Measurements from ENCODE around the gene HS2ST1.
"Not testable (repeated sequence)": the region's sequence is repeated elsewhere in the genome, so short reads cannot be mapped to it uniquely, and the experiment has no call there.

Gene HS2ST1

DNA sequence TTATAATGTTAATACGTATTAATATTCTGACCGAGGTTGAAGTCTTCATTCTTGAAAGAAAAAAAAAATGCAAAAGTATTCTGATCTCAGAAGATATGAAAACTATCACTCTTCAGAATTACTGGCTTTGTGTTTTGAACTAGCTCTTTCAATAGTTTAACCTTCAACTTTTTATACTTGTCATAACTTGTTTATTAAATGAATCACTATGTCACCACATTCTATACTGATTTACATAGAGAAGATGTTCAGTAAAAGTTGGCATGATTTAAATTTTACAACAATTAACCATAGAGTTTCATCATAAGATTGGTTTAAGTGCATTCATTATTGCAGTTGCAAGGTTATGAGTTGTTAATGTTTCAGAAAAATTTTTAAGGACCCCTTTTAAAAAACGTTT is 57.3 kb downstream of the HS2ST1 start:
- no peak for DNase-seq (ENCODE audit: low spot score)

DNA sequence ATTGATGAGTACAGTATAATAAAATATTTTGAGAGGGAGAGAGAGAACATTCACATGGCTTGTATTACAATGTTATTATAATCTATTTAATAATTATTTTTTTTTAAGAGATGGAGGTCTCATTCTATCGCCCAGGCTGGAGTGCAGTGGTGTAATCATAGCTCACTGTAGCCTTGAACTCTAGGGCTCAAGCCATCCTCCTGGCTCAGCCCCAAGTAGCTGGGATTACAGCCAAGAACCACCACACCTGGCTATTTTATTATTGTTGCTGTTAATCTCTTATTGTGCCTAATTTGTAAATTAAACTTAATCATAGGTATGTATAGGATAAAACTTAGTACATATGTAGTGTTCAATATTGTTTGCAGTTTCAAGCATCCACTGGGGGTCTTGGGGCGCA is 57.8 kb downstream of the HS2ST1 start:
- no peak for DNase-seq (ENCODE audit: low spot score)

- no peak for DNase-seq (ENCODE audit: low spot score)
These were observed 61.6 kb downstream of the HS2ST1 start for GRCh38 chr1:86975993-86976550.

DNA sequence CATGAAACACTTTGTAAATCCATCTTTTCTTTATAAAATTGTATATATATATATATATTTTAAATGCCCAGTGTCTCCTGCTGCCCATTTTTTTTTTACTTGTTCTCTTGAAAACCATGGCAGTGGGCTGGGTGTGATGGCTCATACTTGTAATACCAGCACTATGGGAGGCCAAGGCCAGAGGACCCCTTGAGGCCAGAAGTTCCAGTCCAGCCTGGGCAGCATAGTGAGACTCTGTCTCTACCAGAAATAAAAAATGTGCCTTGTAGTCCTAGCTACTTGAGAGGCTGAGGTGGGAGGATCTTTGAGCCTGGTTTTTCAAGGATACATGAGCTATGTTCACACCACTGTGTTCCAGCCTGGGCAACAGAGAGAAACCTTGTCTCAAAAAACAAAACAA is 62.2 kb downstream of the HS2ST1 start:
- DNase-seq (ENCODE audit: low spot score), result no peak

DNA sequence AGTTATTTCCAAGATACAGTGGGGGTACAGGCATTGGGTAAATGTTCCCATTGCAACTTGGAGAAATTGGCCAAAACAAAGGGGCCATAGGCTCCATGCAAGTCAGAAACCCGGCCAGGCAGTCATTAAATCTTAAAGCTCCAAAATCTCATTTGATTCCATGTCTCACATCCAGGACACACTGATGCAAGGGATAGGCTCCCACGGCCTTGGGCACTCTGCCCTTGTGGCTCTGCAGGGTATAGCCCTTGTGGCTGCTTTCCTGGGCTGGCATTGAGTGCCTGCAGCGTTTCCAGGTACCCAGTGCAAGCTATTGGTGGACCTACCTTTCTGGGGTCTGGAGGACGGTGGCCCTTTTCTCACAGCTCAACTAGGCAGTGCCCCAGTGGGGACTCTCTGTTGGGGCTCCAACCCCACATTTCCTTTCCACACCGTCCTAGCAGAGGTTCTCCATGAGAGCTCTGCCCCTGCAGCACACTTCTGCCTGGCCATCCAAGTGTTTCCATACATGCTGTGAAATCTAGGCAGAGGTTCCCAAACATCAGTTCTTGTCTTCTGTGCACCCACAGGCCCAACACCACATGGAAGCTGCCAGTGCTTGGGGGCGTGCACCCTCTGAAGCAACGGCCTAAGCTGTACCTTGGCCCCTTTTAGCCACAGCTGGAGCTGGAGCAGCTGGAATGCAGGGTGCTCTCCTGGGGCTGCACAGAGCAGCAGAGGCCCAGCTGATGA is 67.2 kb downstream of the HS2ST1 start:
- DNase-seq (ENCODE audit: low spot score), result no peak

GRCh38 chr1:86983677-86984076 is 69.2 kb downstream of the HS2ST1 start:
- DNase-seq (ENCODE audit: low spot score), result not testable (repeated sequence)

DNA sequence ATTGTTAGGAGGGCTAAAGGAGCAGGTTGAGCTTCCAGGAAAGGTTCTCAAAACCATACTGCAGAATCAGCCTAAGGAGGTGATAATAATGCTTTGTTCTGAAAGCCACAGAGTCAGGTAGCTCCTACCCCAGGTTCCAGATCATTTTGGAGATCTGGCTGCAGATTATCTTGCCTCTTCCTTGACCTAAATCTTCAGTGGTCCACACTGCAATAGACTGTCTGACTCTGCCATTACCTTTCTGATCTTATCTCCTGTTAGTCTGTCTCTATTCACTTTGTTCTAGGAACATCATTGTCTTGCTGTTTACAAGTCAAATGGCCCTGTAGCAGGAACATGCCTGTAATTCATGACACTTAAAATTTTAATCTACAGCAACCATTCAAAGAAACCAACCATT is 73.0 kb downstream of the HS2ST1 start:
- no peak for DNase-seq (ENCODE audit: low spot score)

DNA sequence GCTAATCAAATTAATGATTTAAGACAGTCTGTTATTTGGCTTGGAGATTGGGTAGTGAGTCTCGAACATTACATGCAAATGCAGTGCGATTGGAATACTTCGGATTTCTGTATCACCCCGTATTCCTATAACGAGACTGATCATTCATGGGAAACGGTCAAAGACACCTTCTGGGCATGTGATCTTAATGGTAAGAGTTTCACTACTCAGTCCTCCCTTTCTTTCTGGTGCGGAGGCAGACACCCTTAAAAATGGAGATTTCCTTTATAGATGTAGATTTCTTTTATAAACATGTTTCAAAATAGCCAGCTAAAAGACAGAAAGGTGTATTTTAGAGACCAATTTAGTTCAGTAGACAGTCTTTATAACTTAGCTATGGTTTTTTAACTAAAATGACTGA is 74.4 kb downstream of the HS2ST1 start:
- DNase-seq (ENCODE audit: low spot score), result no peak

- DNase-seq (ENCODE audit: low spot score), result not testable (repeated sequence)
These were observed 75.3 kb downstream of the HS2ST1 start for GRCh38 chr1:86989690-86990089.

DNA sequence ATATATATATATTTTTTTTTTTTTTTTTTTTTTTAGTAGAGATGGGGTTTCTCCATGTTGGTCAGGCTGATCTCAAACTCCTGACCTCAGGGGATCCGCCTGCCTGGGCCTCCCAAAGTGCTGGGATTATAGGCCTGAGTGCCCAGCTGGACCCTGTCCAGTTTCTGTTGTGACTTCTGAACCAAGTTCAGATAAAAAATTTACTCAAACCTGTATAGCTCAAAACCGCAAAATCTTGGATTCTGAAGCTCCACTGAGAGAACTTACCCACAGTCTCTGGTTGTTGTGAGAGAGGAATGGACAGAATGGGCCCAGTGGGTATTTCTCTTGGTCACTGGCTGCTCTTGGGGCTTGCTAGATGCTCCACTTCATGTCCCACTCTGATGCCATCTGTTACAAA is 76.4 kb downstream of the HS2ST1 start:
- no peak for DNase-seq (ENCODE audit: low spot score)

DNA sequence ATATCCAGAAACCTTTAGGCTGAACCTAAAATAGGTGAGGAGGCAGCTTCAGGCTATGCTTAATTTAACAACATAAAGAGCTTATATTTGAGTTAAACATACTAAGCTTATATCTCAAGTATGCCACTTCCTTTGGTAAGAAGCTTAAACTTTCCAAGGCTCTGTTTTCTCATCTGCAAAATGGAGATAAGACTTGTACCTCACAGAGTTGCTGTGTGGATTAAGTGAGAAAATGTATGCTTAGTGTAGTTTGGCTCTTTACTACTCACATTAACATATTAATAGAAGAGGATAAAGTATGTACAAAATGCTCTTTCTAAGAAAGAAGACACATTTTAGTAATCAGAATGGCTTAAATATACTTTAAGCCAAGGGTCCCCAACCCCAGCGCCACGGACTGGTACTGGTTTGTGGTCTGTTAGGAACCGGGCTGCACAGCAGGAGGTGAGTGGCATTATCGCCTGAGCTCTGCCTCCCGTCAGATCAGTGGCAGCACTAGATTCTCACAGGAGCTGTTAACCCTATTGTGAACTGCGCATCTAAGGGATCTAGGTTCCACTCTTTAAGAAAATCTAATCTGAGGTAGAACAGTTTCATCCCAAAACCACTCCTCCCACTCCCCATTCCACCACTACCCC is 77.2 kb downstream of the HS2ST1 start:
- DNase-seq (ENCODE audit: low spot score), result no peak

DNA sequence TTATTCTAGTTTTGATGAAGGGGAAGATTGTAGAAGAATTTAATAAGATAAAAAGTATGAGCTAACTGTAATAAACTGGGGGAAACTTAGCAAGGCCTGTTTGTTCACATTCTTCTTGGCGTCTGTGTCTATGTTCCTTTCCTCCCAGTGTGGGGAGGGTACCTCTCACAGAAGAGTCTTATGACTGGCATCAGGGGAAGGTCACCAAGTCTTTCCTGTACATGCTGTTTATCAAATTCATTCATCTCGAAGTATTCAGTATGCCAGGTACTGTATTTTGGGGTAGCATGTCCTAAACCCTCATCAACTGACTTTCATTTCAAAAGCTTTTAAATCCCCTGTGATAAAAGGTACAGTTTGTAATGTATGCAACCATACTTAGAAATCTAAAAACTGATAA is 78.4 kb downstream of the HS2ST1 start:
- no peak for DNase-seq (ENCODE audit: low spot score)

- DNase-seq (ENCODE audit: low spot score), result no peak
These were observed 79.0 kb downstream of the HS2ST1 start for GRCh38 chr1:86993269-86993985.

DNA sequence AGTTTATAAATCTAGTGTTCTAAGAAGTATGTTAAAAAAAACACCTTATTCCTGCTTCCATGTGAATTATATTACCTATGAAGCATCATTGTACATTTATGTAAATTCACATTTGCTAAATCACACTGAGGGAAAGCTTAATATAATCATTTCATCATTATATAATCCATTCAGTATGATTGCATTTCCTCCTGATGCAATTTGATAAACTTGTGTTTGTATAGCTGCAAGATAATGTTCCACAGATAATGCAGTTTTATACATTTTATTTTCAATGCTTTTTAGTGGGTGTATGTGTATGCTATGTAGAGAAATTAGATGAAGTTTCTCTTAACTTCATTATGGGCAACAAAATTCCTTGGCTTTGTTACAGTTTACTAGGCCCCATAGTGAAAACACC is 79.6 kb downstream of the HS2ST1 start:
- no peak for DNase-seq (ENCODE audit: low spot score)

DNA sequence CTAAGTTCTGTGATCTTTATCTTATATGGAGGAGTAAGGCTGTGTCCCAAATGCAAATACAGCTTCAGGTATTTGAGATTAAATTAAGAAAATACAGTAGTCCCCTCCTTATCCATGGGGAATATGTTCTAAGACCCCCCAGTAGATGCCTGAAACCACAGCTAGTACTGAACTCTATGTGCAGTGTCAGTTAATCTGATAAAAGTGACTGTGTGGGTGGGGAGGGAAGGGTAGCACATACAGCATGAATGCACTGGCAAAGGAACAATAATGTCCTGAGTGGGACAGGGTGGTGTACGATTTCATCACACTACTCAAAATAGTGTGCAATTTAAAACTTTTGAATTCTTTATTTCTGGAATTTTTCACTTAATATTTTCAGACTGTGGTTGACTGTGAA is 83.1 kb downstream of the HS2ST1 start:
- DNase-seq (ENCODE audit: low spot score), result no peak

DNA sequence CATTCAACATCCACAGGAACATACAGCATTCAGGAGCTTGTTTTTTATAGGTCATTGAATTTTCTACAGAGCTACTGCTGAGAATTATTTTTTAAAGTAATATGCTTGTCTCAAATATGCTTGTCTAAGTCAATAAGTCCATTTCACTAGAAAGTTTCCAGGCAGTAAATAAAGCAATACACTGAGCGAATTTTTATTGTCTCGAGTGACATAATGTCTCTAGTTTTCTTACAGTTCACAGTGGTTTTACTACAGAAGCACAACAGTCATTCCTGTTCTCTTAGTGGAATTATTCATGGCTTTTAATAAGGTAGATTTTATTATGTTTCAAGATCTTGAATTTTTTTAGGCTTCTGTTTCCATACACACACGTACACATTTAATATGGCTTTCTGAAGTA is 83.8 kb downstream of the HS2ST1 start:
- DNase-seq (ENCODE audit: low spot score), result no peak

DNA sequence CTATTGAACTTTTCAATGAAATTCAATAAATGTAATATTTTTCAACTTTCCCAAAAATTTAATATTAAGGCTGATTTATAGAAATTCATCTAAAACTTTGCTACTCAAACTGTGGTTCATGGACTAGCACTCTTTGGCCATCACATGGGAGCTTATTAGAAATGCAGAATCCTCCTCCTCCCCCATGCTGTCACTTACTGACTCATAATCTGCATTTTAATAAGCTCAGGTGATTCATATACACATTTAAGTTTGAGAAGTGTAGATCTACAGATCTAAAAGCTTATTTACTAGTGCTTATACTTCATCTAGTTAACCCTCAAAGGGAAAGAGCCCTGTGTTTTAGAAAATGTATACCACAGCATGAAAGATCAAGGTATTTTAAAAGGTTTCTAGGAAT is 84.3 kb downstream of the HS2ST1 start:
- DNase-seq (ENCODE audit: low spot score), result no peak

DNA sequence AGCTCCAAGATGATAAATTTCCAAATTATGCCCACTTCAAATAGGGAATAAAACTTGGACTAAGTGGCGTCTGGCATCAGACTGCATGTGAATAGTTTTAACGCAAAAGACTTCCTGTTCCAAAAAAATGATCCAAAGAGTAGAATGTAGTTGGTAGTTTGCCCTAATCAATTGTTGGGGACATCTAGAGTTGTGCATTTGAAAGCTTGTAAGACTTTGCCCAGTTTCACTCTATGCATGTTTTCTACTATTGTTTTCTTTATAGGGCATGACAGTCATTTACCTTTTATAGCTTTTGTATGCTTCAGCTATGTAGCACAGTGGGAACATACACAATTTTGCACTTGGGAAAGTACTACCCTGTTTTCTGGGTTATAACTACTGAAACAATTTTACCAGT is 86.0 kb downstream of the HS2ST1 start:
- no peak for DNase-seq (ENCODE audit: low spot score)

DNA sequence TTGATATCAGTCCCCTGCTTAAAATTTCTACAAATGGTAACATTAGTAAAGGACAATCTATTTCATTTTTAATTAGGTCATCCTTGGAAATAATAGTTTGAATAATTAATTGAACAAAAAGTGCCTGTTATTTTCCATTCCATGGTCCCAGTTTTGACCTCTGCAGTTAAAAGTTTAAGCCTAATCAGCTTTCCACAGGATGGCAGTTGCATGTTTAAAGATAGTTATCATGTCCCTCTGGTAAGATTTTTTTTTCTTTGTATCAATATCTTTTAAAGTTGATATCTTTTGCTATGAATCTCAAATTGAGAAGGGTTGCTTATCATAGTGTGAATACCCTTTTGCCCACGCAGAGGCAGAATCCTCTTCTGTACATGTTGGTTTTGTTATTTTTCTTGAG is 90.4 kb downstream of the HS2ST1 start:
- no peak for DNase-seq (ENCODE audit: low spot score)

- DNase-seq (ENCODE audit: low spot score), result no peak
These were observed 92.9 kb downstream of the HS2ST1 start for GRCh38 chr1:87007323-87007722.

DNA sequence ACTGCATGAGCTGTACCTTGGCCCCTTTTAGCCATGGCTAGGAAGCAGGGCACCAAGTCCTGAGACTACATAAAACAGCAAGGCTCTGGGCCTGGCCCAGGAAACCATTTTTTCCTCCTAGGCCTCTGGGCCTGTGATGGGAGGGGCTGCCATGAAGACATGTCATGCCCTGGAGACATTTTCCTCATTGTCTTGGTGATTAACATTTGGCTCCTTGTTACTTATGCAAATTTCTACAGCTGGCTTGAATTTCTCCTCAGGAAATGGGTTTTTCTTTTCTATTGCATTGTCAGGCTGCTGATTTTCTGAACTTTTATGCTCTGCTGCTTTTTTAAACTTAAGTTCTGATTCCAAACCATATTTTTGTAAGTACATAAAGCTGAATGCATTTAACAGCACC is 99.0 kb downstream of the HS2ST1 start:
- not testable (repeated sequence) for DNase-seq (ENCODE audit: low spot score)

- DNase-seq (ENCODE audit: low spot score), result no peak
These were observed 103.7 kb downstream of the HS2ST1 start for GRCh38 chr1:87017998-87018672.
